AG10803 (cell line): Measurements from ENCODE around the gene GMDS.

Source experiments
- DNase-seq: peaks from one replicate; pipeline ENCODE4 v3.0.0; 2010; ENCODE audit warnings: low read depth
- H3K4me3 ChIP-seq: 2 replicates; pipeline ENCODE4 v1.5.1; 2011; ENCODE audit warnings: mild to moderate bottlenecking, low read length, control low read depth
- TF ChIP-seq, protein P1 (sequence below): conservative IDR thresholded peaks from 2 replicates; pipeline ENCODE4 v1.5.1; 2011; ENCODE audit warnings: mild to moderate bottlenecking, low read length, control low read depth, inconsistent platforms

Gene GMDS

GRCh38 chr6:1667805-1668175 lies 577.6 kb downstream of the GMDS start:
- TF ChIP-seq, protein P1, sequence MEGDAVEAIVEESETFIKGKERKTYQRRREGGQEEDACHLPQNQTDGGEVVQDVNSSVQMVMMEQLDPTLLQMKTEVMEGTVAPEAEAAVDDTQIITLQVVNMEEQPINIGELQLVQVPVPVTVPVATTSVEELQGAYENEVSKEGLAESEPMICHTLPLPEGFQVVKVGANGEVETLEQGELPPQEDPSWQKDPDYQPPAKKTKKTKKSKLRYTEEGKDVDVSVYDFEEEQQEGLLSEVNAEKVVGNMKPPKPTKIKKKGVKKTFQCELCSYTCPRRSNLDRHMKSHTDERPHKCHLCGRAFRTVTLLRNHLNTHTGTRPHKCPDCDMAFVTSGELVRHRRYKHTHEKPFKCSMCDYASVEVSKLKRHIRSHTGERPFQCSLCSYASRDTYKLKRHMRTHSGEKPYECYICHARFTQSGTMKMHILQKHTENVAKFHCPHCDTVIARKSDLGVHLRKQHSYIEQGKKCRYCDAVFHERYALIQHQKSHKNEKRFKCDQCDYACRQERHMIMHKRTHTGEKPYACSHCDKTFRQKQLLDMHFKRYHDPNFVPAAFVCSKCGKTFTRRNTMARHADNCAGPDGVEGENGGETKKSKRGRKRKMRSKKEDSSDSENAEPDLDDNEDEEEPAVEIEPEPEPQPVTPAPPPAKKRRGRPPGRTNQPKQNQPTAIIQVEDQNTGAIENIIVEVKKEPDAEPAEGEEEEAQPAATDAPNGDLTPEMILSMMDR: no peak
- DNase-seq: no peak
- no peak overlapping the region for H3K4me3 ChIP-seq

- peak; percentile 41 for DNase-seq
- TF ChIP-seq, protein P1: no peak
- no peak overlapping the region for H3K4me3 ChIP-seq
Observed at GRCh38 chr6:1667012-1667804, 578.2 kb downstream of the GMDS start.

- no peak for DNase-seq
- H3K4me3 ChIP-seq: no peak overlapping the region
Observed at GRCh38 chr6:1665214-1665613, 580.2 kb downstream of the GMDS start.

GRCh38 chr6:1664329-1664728 lies 581.1 kb downstream of the GMDS start:
- no peak for DNase-seq
- no peak overlapping the region for H3K4me3 ChIP-seq
- TF ChIP-seq, protein P1: no peak

More at GRCh38 chr6:1665214-1665613, 580.2 kb downstream of the GMDS start:
- TF ChIP-seq, protein P1: no peak

DNA sequence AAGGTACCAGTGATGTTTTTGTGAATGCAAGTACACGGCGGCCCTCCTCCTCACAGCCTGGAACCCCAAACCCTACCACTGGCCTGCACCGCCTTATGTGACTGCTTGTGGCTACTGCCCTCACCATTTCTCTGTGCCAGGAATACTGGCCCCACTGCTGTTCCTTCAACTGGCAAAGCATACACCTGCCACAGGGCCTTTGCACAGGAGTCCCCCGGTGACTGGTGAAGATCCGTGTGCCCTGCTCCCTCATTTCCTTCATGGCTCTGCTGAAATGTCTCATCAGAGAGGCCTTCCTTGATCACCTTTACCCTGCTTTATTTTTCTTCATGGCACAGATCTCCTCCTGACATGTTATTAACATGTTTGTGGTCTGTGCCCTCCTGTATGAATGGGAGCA lies 581.9 kb downstream of the GMDS start:
- no peak overlapping the region for H3K4me3 ChIP-seq
- no peak for DNase-seq
- TF ChIP-seq, protein P1: no peak

- no peak overlapping the region for H3K4me3 ChIP-seq
- peak; percentile 72 for DNase-seq
- TF ChIP-seq, protein P1: no peak
Observed at GRCh38 chr6:1662534-1662933, 582.9 kb downstream of the GMDS start.

DNA sequence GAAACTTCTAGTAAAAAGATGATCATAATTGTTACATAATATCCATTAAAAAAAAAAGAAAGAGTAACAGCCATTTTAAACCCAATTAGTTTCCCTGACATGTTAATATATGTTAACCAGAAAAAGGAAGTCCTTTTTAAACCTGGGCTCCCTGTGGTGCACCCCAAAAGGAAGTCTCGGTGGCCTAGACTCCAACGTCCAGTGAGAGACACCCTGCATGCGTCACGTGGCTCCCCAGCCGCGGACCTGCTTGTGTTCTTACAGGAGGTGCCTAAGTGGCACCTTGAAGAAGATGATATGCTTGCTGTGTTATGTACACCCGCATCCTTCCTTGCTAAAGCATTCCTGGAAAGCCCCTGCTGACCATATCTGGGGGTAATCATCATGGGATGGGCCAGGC lies 585.6 kb downstream of the GMDS start:
- DNase-seq: no peak
- TF ChIP-seq, protein P1: no peak
- H3K4me3 ChIP-seq: no peak overlapping the region
